Natural killer cell (primary cell): ENCODE data around the gene IGF2R. TPM values are rescaled to one million over a fixed set of nuclear protein-coding genes. Genes with fewer than 3 reads are reported as not detected.

Experiments used
- ATAC-seq, 3 donors: fragments of 150-1000 bp in 2 of 3; fragments of 200-7000 bp in 1 of 3; cut with Tn5 transposase; 1 replicate in 1 of 3; 2 replicates in 2 of 3; pipeline ENCODE4 v1.10.0; 2021; ENCODE audit warnings: mild to moderate bottlenecking in 2 of 3, moderate library complexity in 2 of 3
- DNase-seq, 2 donors: peaks; one replicate each; pipeline versions ENCODE4 v3.0.0 to v3.0.0-alpha.2; 2013 to 2021; ENCODE audit warnings: mixed read lengths in 1 of 2
- H3K27ac ChIP-seq: one replicate; pipeline ENCODE4 v1.5.1; 2013; ENCODE audit warnings: mild to moderate bottlenecking, low read length
- H3K27me3 ChIP-seq: one replicate; pipeline ENCODE4 v1.6.1; 2013; ENCODE audit warnings: low read length; ENCODE audit not compliant: control insufficient read depth, insufficient read depth
- H3K36me3 ChIP-seq: one replicate; pipeline ENCODE4 v1.6.1; 2013; ENCODE audit warnings: low read length; ENCODE audit not compliant: control insufficient read depth, insufficient read depth
- H3K4me1 ChIP-seq: one replicate; pipeline ENCODE4 v1.6.1; 2013; ENCODE audit warnings: low read length; ENCODE audit not compliant: control insufficient read depth, insufficient read depth
- H3K4me3 ChIP-seq: one replicate; pipeline ENCODE4 v1.5.1; 2013; ENCODE audit warnings: low read length
- H3K9me3 ChIP-seq: one replicate; pipeline ENCODE4 v1.6.1; 2013; ENCODE audit warnings: low read length; ENCODE audit not compliant: control insufficient read depth, insufficient read depth
- H3K27ac Mint-ChIP-seq, 2 donors: one replicate each; pipeline ENCODE4 v1.8.0; 2022; ENCODE audit warnings: mild to moderate bottlenecking in 2 of 2, mixed read lengths in 2 of 2, moderate library complexity in 1 of 2
- H3K27me3 Mint-ChIP-seq, 2 donors: one replicate each; pipeline ENCODE4 v1.8.0; 2022; ENCODE audit warnings: low read depth in 2 of 2, mixed read lengths in 2 of 2
- H3K36me3 Mint-ChIP-seq: one replicate; pipeline ENCODE4 v1.8.0; 2022; ENCODE audit warnings: mixed read lengths
- H3K4me1 Mint-ChIP-seq, 2 donors: one replicate each; pipeline ENCODE4 v1.8.0; 2022; ENCODE audit warnings: mixed read lengths in 2 of 2
- H3K4me3 Mint-ChIP-seq: one replicate; pipeline ENCODE4 v1.8.0; 2022; ENCODE audit warnings: mild to moderate bottlenecking, moderate library complexity, mixed read lengths
- H3K9me3 Mint-ChIP-seq, 2 donors: one replicate each; pipeline ENCODE4 v1.8.0; 2022; ENCODE audit warnings: mixed read lengths in 2 of 2
- CTCF ChIP-seq: fragments of 200-600 bp; IDR thresholded peaks from one replicate; pipeline ENCODE4 v1.8.0; 2022; ENCODE audit warnings: antibody characterized with exemption
- WGBS: methylation state at CpG from one replicate; pipeline ENCODE4 v1.1.7; 2013; ENCODE audit warnings: missing lambda C conversion rate; ENCODE audit not compliant: insufficient coverage; 5-methylcytosine and 5-hydroxymethylcytosine counted together
- intact Hi-C: fragments of 100-400 bp; cut with micrococcal nuclease; formaldehyde crosslinking; loops from one replicate; pipeline ENCODE4 v1.14.2; 2022
- total RNA-seq, 4 donors: library from RNA; stranded (reverse); fragments of 120-200 nt in 1 of 4; gene quantifications; one replicate each; pipeline versions ENCODE4 v1.2.3 to v1.2.4, GENCODE V29; 2013 to 2022

IGF2R gene
- total RNA-seq, 3 donors from 2014 or later (not counting 1 experiment from before 2014, with no cell fraction given), result 208 to 282 (median 253) TPM

- H3K4me3 ChIP-seq, result no peak overlapping the region
- peaks cover 30% of the 10 kb centered on the region for H3K36me3 Mint-ChIP-seq
- H3K4me3 Mint-ChIP-seq, result no peak overlapping the region
- DNase-seq (no peak), ATAC-seq (no peak)
- H3K27ac Mint-ChIP-seq, result peak overlapping the region in 1 of 2 donors; percentile 15
- no peaks in the 10 kb centered on the region for H3K9me3 ChIP-seq
- no peak for TF ChIP-seq CTCF
- WGBS, result 98% methylated on average over 4 of the region's 4 CpGs
- H3K36me3 ChIP-seq, result peaks cover 87% of the 10 kb centered on the region
- H3K4me1 Mint-ChIP-seq, result peaks cover 12 to 27% of the 10 kb centered on the region in 2 donors
- no peaks in the 10 kb centered on the region for H3K9me3 Mint-ChIP-seq
- peaks cover 10% of the 10 kb centered on the region for H3K4me1 ChIP-seq
- H3K27ac ChIP-seq, result no peak overlapping the region
- no peaks in the 10 kb centered on the region for H3K27me3 ChIP-seq
- intact Hi-C loops, result no loop called here
- no peaks in the 10 kb centered on the region for H3K27me3 Mint-ChIP-seq
These were observed 92.1 kb downstream of the IGF2R start for GRCh38 chr6:160060920-160061447.

- WGBS, result 94% methylated on average over 8 of the region's 8 CpGs
- H3K4me3 Mint-ChIP-seq, result no peak overlapping the region
- Histone ChIP-seq H3K27me3 (no peaks in the 10 kb centered on the region), H3K9me3 (no peaks in the 10 kb centered on the region), H3K36me3 (peaks cover 81% of the 10 kb centered on the region), H3K4me3 (no peak overlapping the region), H3K4me1 (peaks cover 9% of the 10 kb centered on the region), H3K27ac (no peak overlapping the region)
- intact Hi-C loops, result no loop called here
- ATAC-seq, result no peak
- H3K27ac Mint-ChIP-seq, result no peak overlapping the region
- H3K27me3 Mint-ChIP-seq, result no peaks in the 10 kb centered on the region
- H3K9me3 Mint-ChIP-seq, result no peaks in the 10 kb centered on the region
- no peak for DNase-seq
- H3K4me1 Mint-ChIP-seq, result peaks cover 10 to 28% of the 10 kb centered on the region in 2 donors
- H3K36me3 Mint-ChIP-seq, result peaks cover 39% of the 10 kb centered on the region
- TF ChIP-seq CTCF, result no peak
These were observed 95.0 kb downstream of the IGF2R start for GRCh38 chr6:160063771-160064413.

- Histone ChIP-seq H3K27me3 (no peaks in the 10 kb centered on the region), H3K9me3 (no peaks in the 10 kb centered on the region), H3K36me3 (peaks cover 80% of the 10 kb centered on the region), H3K4me3 (no peak overlapping the region), H3K27ac (no peak overlapping the region), H3K4me1 (peaks cover 22% of the 10 kb centered on the region)
- Mint-ChIP-seq H3K4me1 (peaks cover 23 to 38% of the 10 kb centered on the region in 2 donors), H3K27me3 (no peaks in the 10 kb centered on the region), H3K9me3 (no peaks in the 10 kb centered on the region), H3K36me3 (peaks cover 40% of the 10 kb centered on the region), H3K27ac (peak overlapping the region in 1 of 2 donors; percentile 41), H3K4me3 (no peak overlapping the region)
- TF ChIP-seq CTCF, result no peak
- 95% methylated on average over 7 of the region's 9 CpGs for WGBS
- ATAC-seq (no peak), DNase-seq (no peak)
- intact Hi-C loops, result no loop called here
These were observed 96.3 kb downstream of the IGF2R start for GRCh38 chr6:160065200-160065599.
